Measurements from ENCODE around the gene IL17C.
"Not testable (repeated sequence)": the region's sequence is repeated elsewhere in the genome, so short reads cannot be mapped to it uniquely, and the experiment has no call there.

GRCh38 chr16:88609426-88609825 lies 28.9 kb upstream of the IL17C start:
- not testable (repeated sequence) for TF ChIP-seq POLR2A, EP300 (IDR thresholded peaks at IDR 0.05)
- TF ChIP-seq, protein P1, sequence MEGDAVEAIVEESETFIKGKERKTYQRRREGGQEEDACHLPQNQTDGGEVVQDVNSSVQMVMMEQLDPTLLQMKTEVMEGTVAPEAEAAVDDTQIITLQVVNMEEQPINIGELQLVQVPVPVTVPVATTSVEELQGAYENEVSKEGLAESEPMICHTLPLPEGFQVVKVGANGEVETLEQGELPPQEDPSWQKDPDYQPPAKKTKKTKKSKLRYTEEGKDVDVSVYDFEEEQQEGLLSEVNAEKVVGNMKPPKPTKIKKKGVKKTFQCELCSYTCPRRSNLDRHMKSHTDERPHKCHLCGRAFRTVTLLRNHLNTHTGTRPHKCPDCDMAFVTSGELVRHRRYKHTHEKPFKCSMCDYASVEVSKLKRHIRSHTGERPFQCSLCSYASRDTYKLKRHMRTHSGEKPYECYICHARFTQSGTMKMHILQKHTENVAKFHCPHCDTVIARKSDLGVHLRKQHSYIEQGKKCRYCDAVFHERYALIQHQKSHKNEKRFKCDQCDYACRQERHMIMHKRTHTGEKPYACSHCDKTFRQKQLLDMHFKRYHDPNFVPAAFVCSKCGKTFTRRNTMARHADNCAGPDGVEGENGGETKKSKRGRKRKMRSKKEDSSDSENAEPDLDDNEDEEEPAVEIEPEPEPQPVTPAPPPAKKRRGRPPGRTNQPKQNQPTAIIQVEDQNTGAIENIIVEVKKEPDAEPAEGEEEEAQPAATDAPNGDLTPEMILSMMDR (IDR thresholded peaks at IDR 0.05), result not testable (repeated sequence)

Data from ovary (tissue), 3 donors.